NCI-H82 (cell line): ENCODE results near the gene TMEM179.
A peak's percentile ranks its signal among the peaks of the same experiment; 100 is the strongest.

Experiments
- DNase-seq: peaks from one replicate; lab custom pipeline; 2025; lab: John Stamatoyannopoulos, UW

Gene TMEM179

DNA sequence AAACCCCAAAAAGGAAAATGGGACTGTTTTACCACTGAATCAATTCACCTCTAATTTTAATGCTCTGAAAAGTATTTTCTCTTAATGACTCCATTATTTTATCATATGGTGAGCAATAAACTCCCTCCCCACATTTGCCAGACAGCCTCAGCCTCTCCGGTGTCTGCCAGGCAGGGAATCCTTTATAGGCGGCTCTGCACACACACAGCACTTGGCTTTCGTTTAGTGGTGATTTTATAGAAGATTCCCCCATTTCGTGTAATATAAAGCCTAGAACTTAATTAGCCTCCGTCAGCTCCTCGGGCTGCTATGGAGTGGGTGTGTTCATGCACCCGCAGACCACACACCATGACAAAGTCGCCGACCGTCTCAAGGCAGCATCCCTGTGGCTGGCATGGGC is 35.1 kb downstream of the TMEM179 start:
- no peak for DNase-seq

DNA sequence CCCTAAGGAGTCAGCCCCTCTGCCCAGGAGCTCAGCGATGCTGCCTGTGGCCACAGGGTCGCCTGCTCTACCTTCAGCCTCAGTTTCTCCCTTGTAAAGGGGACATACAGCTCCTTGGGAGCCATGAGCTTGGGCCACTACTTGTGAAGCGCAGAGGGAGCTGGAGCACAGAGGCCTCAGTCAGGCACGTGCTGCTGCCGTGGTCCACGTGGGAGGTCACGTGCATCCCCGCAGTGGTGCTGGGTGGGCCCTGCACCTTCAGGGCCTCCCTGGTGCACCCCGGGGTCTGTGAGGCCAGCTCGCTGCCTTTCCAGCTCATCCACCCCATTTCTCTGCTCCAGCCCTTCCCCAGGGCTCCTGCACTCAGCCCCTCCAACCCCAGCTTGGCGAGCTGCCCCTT is 36.0 kb downstream of the TMEM179 start:
- DNase-seq = no peak

DNA sequence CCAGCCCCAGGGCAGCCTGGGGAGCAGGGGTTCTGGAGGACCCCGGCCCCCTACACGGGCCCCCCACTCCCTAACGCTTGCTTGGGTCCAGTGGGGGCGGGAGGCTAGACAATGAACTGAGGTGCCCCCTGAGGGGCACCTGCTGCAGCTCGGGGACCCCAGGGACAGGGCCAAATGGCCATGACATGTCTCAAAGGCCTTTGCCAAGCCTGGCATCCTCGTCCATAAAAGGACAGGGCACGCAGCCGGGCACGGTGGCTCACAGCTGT is 36.7 kb downstream of the TMEM179 start:
- no peak for DNase-seq

DNA sequence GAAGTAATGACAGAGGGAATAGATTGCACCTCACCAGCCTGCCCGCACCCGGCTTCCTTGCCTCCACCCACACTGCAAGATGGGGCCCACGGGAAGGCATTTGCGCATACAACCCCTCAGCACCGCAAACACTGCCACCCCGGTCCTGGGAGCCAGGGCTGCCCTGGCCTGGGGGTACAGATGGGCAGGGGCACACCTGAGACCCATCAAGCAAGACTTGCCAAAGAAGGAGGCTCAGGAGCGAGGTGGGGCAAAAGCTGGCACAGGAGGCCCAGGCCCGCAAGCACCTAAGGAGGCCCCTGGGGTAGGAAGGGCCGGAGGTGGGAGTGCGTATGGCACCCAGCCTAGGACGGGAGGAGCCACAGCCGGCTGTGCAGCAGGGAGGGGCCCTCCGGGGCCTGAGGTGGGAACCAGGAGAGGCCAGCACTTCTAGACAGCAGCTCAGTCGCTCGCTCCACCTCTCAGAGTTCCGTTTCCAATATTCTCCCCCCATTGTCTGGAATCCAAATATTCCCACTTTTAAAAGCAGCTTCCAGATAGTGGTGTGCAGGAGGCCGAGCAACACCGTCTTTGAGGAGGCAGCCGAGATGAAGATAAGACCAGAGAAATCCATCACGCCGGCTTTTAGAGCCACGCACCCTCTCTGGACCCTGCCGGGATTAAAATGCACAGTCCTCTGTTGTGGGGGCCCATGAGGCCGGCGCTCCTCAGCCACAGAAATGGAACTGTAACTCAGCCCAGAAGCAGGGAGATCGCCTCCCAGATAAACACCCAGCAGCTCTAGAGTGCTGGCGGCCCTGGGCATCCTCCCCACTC is 37.2 kb downstream of the TMEM179 start:
- no peak for DNase-seq

DNA sequence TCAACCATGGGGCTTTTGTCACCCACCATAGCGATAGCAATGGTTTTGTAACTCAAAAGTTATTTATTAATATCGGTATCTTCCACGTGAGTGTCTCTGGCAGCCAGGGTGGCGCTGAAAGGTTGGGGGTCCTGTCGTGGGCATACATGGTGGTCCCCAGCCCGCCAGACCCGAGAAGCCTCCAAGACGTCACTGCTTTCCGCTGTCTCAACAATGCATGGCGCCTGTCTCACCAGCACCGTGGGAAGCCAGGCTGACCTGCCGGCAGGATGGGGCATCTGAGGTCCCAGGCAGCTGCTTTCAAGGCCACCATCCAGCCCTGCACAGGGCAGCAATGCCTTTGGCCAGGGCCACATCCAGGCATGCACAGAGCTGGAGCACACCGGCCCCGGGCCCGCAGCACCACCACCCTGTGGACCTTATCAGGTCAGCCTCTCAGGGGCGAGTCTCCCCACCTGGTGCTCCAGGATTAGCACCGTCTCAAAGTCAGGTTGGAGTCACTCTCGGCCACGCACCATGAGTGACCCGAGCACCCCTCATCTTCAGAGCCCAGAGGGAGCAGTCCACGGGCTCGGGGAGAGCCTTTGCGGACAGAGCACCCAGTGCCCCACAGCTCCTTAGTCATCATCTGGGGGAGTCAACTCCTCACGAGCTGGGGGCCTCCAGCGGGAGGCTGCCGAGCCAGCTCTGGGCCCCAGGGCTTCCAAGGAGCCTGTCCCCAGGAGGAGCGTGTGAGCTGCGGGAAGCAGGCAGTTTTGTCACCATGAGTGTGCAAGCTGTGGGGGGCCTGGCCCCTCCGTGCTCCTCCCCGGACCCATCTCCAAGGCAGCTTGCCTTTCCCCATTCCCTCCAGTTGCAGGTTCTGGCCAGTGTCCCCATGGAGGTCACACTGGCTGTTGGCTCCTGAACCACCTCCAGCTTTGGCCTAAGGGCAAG is 39.6 kb downstream of the TMEM179 start:
- no peak for DNase-seq

DNA sequence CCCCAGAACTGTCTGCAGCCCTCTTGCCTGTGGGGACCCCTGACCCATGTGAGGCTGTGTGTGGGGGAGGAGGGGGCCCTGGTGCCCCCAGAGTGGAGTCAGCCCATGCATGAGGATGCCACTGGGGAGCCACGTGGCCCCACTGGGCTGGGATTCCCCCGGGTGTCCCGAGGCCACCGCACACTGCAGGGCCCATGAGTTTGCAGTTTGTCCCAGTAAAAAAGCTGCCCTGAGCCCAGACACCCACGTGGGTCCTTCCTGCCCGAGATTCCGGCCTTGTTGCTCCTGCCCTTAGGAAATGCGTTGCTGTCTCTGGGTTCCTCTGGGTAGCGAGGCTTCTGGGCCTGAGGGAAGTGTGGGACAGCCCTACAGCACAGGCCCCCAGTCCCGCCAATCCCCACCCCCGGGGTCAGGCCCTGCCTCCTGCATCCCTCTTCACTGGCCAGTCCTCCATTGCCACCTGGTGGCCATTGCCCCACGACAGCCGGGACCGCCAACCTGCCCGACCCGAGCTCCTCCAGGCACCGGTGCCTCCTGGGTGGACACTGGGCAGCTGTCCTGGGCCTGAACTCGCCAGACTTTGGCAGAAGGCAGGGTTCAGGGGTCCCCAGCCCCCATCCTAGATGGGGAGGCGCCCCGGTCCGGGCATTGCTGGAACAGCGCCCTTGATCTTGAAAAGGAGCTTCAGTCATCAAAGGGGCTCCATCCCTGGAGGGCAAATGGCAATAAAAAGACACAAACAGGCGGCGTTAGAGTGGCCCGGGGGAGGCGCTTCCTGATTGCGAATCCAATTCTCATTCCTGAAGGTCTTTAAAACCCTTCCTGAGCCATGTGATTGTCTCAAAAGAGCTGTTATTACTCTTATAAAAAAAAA is 40.6 kb downstream of the TMEM179 start:
- peak; percentile 75 for DNase-seq

DNA sequence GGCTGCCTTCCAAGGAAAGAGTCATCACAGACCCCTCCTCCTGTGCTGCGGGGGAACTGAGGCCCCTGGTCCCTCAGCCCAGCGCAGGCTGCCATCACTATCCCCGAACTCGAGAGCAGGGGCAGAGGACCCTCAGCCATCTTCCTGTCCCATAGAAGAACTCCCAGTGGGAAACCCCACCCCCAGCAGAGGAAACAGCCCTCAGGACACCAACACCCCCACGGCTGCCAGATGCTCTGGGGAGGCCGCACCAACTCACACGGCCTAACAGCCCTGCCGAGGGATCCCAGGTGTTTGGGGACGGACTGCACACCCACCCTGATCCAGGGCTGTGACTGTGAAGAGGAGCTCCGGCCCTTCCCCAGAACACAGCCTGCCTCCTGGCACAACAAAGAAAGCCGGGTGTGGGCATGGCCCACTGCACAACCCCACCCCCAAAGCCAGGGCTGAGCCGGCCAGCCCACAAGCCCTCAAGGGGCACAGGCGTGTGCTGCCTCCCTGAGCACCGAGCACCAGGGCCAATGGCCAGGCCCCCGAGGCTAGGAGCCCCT is 41.3 kb downstream of the TMEM179 start:
- no peak for DNase-seq

DNA sequence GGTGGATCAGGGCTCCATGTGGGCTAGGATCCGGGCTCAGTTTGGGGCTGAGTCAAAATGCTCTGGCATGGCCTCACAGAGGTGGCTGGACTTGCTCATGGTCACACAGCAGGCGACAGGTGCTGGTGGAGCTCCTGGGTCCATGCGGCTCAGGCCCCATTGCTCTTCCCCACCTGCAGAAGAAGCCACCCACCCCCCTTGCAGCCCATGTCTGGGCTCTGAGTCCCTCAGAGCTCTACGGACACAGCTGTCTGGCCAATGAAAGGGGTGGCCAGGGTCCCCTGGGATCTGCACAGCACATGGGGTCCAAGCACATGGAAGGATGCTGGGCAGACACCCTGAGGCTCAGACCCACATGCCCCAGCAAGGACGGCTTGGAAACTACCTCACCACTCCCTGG is 42.0 kb downstream of the TMEM179 start:
- no peak for DNase-seq

DNA sequence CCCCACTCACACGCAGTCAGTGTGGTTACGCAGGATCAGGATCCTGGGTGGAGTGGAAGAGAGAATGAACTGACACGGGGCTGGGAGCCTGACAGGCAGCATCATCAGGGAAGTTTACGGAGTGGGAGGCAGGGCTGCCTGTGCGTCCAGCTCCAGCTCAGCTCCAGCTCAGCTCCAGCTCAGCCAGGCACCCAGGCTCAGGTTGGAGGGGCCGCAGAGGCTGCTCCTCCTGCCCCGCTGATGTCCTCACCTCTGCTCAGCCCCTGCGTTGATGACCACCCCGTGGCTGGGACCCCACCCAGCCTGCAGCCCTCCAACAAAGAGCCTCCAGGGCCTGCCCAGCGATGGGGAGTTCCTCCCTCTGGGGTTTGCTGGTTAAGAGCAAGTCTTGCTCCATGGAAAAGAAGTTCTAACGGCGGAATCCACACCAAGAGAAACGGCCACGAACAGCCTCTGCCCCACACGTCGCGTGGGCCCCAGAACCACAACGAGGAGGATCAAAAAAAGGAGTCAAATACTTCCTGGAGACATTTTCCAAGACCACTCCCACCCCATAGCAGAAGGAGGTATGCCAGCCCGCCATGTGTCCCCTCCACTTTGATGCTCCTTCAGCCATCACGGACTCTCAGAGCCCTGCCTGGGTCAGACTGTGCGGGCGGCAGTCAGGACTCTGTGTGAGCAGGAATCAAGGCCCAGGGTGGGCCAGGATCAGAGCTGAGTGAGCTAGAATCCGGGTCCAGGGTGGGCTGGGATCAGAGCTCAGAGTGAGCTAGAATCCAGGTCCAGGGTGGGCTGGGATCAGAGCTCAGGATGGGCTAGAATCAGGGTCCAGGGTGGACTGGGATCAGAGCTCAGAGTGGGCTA is 42.7 kb downstream of the TMEM179 start:
- no peak for DNase-seq

DNA sequence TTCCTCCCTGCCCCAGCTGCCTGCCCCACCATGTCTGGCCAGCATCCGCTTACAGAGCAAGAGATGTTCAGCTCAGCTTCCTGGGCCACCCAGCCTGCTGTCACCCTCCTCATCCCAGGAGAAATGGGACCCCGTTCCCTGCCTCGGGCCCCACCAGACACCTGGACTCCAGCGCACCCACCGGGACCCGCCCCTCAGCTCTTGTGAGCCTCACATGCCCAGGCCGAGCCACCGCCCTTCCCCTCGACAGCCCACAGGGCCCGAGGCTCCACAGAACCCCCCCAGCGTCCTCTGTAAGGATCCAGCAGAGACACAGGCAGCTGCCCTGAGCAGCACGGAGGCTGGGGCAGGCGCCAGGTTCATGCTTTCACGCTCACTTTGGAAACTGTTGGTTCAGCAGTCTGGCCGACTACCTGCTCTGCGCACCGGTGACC is 43.4 kb downstream of the TMEM179 start:
- no peak for DNase-seq

DNA sequence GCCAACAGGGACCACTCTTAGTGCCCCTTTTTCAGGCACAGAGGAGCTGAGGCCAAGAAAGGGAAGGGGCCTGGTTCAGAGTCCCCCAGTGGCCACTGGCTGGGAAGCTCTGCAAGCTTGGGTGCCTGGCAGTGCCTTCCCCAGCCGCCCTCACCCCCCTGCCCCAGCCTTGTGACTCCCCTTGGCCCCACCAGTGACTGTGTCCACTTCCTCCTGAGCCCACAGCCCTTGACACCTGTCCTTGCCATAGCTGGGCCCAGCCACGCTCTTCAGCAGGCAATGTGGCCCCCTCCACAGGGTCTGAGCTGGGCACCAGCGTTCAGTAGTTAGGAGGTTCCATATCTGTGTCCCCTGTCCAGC is 44.0 kb downstream of the TMEM179 start:
- no peak for DNase-seq

DNA sequence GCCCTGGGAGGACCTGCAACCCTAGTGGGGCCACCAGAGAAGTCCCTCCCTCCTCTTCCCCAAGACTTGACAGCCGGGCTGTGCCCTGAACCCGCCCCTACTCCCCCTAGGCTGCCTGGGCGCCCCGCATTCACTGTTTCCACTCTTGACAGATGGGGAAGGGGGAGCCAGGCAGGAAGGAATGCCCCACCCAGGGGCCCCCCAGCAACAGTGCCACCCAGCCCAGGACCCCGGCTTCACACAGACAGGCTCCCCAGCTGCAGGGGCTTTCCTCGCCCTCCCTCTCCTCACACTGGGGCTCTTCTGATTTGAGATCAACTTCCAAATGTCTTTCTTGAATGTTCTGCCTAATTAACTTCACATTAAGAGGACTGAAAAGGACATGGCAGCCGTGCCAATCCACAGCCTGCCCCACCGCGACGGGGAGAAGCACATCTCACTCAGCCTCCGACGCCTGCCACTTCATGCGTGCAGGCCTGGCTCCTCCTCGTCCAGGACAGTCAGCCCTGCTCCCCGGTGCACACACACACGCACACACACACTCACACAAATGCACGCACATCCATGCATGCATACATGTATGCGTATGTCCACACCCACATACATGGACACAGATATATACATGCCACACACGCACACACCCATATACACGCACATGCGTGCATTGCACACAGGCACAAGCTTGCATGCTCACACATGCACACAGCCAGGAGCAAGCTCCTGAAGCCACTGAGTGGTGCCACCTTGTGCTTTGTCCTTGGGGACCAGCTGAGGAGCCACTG is 44.6 kb downstream of the TMEM179 start:
- no peak for DNase-seq

DNA sequence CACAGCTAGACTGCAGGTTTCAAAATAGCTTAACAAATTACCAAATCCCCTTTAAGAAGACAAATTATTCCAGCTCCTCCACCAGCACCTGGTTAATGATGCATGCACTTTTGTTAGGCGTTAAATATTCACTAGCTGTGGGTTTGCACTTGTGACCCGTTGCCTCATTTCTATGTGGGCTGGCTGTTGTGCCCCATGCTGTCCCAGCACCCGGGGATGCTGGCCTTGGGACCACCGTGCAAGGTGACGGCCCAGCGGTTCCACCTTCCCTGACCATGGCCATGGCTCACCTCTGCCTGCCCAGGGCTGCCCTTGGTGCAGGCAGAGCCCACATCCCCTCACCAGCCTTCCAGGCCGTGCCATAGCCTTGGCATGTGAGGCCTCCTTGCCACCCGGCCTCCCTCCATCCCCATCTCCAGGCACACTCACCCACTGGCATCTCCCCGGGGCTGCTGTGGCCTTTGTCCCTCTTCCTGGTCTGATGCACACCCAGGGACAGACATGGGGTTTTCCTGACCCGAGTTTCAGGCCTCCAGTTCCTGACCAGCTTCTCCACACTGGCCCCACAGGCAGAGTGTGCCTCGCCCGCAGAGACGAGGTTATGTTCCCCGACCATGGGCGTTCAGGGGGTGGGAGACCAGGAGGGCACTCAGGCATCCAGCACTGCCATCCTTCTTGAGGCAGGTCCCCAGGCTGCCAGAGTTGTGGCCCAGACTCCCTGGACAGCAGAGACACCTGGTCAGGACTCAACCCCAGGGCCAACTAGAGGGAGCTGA is 45.4 kb downstream of the TMEM179 start:
- DNase-seq = no peak

DNA sequence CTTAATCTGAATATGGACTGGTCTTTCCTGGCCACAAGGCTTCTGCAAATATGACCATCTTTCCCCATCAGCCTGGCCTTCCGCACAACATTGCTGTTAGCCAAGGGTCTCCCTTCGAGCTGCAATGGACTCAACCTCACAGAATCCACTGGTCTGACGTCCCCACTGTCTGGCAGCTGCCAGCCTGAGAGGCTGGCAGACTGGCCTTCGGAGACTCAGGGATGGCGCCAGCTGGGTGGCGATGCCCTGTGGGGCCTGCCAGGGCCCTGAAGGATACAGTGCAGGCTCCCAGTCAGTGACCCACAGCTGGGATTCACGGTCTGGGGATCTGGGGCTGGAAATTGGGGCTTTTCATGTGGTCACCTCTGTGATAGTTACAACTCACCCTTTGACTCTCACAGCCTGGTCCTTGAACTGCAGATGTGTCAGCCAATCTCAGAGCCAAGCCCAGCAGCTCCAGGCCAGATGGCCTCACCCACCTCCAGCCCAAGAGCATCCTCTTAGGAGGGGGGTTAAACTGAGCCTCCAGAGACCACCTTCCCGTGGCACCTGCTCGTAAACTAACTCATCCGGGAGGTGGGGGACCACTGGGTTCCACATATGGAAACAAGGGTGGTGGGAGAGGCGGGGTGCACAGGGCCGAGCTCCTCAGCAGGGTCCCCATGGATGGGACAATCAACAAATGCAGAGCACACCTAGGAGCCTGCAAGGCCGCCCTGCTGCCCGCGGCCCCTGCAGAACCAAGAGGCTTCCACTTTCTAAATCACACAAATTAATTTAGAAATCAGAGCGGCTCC is 46.1 kb downstream of the TMEM179 start:
- DNase-seq = no peak

DNA sequence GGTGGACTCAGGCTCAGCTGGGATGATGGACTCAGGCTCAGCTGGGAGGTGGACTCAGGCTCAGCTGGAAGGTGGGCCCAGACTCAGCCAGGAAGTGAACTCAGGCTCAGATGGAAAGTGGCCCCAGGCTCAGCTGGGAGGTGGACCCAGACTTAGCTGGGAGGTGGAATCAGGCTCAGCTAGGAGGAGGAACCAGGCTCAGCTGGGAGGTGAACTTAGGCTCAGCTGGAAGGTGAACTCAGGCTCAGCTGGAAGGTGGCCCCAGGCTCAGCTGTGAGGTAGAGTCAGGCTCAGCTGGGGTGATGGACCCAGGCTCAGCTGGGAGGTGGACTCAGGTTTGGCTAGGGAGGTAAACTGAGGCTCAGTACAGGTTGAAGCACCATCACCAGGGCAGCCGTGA is 46.8 kb downstream of the TMEM179 start:
- no peak for DNase-seq

DNA sequence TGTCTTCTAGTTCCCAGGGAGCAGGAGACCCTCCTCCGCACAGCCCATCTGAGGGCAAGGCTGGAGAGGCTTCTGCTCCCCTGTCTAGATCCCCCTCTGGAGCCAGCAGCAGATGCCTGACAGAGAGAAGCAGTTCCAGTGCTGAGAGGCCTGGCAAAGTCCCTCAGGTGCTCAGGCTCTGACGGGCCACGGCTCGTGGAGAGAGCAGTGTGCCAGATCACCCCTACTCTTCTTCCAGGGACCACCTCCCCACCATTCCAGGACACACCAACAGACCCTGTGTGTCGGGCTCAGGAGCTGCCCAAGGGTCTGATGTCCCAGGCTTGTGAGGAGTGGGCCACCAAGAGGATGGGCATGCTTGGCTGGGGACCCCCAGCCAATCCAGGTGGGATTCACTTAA is 47.5 kb downstream of the TMEM179 start:
- no peak for DNase-seq

DNA sequence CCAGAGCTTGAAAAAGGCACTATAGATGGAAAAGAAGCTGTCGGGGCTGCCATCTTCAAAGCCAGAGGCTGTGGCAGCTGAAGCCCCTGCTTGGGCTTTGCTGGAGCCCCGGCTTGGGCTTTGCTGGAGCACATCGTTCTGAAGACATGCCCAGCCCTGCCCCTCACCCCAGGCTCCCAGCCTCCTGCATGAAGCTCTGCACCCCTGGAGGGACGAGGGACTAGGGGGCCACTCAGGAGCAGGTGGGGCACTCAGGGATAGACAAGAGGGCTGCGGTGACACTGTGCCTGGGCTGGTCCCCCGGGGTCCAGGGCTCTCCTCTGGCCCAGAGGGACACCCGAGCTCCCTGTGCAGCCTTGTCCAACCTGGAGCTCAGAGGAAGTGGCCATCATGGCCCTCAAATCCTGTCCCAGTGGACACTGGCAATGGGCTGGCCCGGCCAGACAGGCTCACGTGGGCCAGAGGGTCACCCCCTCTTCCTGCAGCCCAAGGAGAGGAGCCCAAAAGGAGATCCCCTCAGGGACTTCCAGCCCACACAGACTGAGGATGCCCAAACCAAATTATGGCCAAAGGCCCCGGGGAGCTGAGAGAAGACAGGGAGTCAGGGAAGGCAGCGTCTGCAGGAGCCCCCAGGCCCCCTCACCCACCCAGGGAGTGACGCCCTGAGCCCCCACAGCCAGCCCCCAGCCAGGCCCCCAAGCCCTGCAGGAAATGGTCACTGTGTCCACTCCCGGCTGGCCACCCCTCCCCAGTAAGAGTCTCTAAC is 48.1 kb downstream of the TMEM179 start:
- no peak for DNase-seq
